GM21515 (cell line): ENCODE data around the gene DMRTB1.

Experiments used
- ATAC-seq: cut with Tn5 transposase; IDR thresholded peaks from one replicate; pipeline ENCODE4 v1.9.1; 2021; ENCODE audit not compliant: unreplicated experiment

DMRTB1 gene

GRCh38 chr1:53462769-53463501, 3.7 kb downstream of the DMRTB1 start:
- no peak for ATAC-seq

- no peak for ATAC-seq
These were observed 5.0 kb downstream of the DMRTB1 start for GRCh38 chr1:53463961-53464899.

- ATAC-seq, result no peak
These were observed 6.1 kb downstream of the DMRTB1 start for GRCh38 chr1:53465023-53465957.

- ATAC-seq, result no peak
These were observed 8.2 kb downstream of the DMRTB1 start for GRCh38 chr1:53467391-53467790.

GRCh38 chr1:53468374-53468773, 9.2 kb downstream of the DMRTB1 start:
- ATAC-seq, result no peak

GRCh38 chr1:53469373-53469772, 10.2 kb downstream of the DMRTB1 start:
- ATAC-seq, result no peak

GRCh38 chr1:53470155-53470554, 11.0 kb downstream of the DMRTB1 start:
- no peak for ATAC-seq

GRCh38 chr1:53470584-53470983, 11.4 kb downstream of the DMRTB1 start:
- ATAC-seq, result no peak

- ATAC-seq, result no peak
These were observed 11.8 kb downstream of the DMRTB1 start for GRCh38 chr1:53471000-53471399.

- no peak for ATAC-seq
These were observed 14.3 kb downstream of the DMRTB1 start for GRCh38 chr1:53473463-53473862.

- no peak for ATAC-seq
These were observed 16.5 kb downstream of the DMRTB1 start for GRCh38 chr1:53475664-53476063.

GRCh38 chr1:53476579-53476978, 17.4 kb downstream of the DMRTB1 start:
- no peak for ATAC-seq

- ATAC-seq, result no peak
These were observed 18.7 kb downstream of the DMRTB1 start for GRCh38 chr1:53477651-53478501.

- ATAC-seq, result no peak
These were observed 19.3 kb downstream of the DMRTB1 start for GRCh38 chr1:53478502-53478818.

- ATAC-seq, result no peak
These were observed 21.5 kb downstream of the DMRTB1 start for GRCh38 chr1:53480678-53481077.

GRCh38 chr1:53481456-53481855, 22.3 kb downstream of the DMRTB1 start:
- no peak for ATAC-seq

GRCh38 chr1:53482441-53483153, 23.4 kb downstream of the DMRTB1 start:
- ATAC-seq, result no peak

GRCh38 chr1:53483170-53483569, 24.0 kb downstream of the DMRTB1 start:
- ATAC-seq, result no peak

- no peak for ATAC-seq
These were observed 24.5 kb downstream of the DMRTB1 start for GRCh38 chr1:53483656-53484055.
